Activated CD8-positive, alpha-beta memory T cell treated with anti-CD3 and anti-CD28 coated beads for 36 hours (primary cell): ENCODE results near the gene SMARCA5. TPM values are rescaled to one million over a fixed set of nuclear protein-coding genes. Genes with fewer than 3 reads are reported as not detected.

Source experiments
- CTCF ChIA-PET: fragments of 350-600 bp; sonication (Branson Sonifier 250); formaldehyde crosslinking; loops from one replicate; lab custom pipeline; 2021; ENCODE audit warnings: antibody characterized with exemption; lab: Charles Lee
- POLR2A ChIA-PET: fragments of 350-600 bp; sonication (Branson Sonifier 250); formaldehyde crosslinking; loops from one replicate; lab custom pipeline; 2021; ENCODE audit warnings: antibody characterized with exemption; lab: Charles Lee
- total RNA-seq, 2 experiments: library from RNA; stranded (reverse); gene quantifications; one replicate each; pipeline ENCODE4 v1.2.3, GENCODE V29; 2021

SMARCA5 gene
- 10 to 100 TPM; 65.5 to 66.7 TPM for total RNA-seq

- ChIA-PET CTCF (interaction anchor here (0.7 kb wide), 1 partner anchor 18 kb away, joined by 3 read pairs; no protein-coding TSS in a partner anchor), POLR2A (interaction anchor here (2.0 kb wide), 1 partner anchor 45 kb away, joined by 5 read pairs; no protein-coding TSS in a partner anchor)
Measured at GRCh38 chr4:143513314-143514168, at the start of gene SMARCA5. SMARCA5 (plus strand) TSS chr4:143513702; CDS start chr4:143513925, 223 bp downstream.

GRCh38 chr4:143473334-143474126 is 40.0 kb upstream of the SMARCA5 start:
- POLR2A ChIA-PET, result no interaction called here
- CTCF ChIA-PET, result no interaction called here

GRCh38 chr4:143477487-143477886 is 36.0 kb upstream of the SMARCA5 start:
- ChIA-PET POLR2A (no interaction called here), CTCF (no interaction called here)

GRCh38 chr4:143481361-143481760 is 32.1 kb upstream of the SMARCA5 start:
- POLR2A ChIA-PET, result no interaction called here
- CTCF ChIA-PET, result no interaction called here

GRCh38 chr4:143482840-143483239 is 30.7 kb upstream of the SMARCA5 start:
- POLR2A ChIA-PET, result no interaction called here
- CTCF ChIA-PET, result no interaction called here

- POLR2A ChIA-PET, result no interaction called here
- CTCF ChIA-PET, result no interaction called here
Measured at GRCh38 chr4:143486314-143486713, 27.2 kb upstream of the SMARCA5 start.

- CTCF ChIA-PET, result no interaction called here
Measured at GRCh38 chr4:143488687-143489086, 24.8 kb upstream of the SMARCA5 start.

GRCh38 chr4:143489106-143489505 is 24.4 kb upstream of the SMARCA5 start:
- ChIA-PET CTCF (interaction anchor here (0.9 kb wide), 1 partner anchor 21 kb away, joined by 3 read pairs; no protein-coding TSS in a partner anchor), POLR2A (interaction anchor here (0.5 kb wide), 2 partner anchors 23 to 1158 kb away, joined by 3 read pairs; no protein-coding TSS in a partner anchor)

More at GRCh38 chr4:143488687-143489086, 24.8 kb upstream of the SMARCA5 start:
- POLR2A ChIA-PET, result interaction anchor here (0.5 kb wide), 1 partner anchor 1157 kb away, joined by 3 read pairs; no protein-coding TSS in a partner anchor

- POLR2A ChIA-PET, result no interaction called here
- CTCF ChIA-PET, result no interaction called here
Measured at GRCh38 chr4:143498021-143498420, 15.5 kb upstream of the SMARCA5 start.

GRCh38 chr4:143502231-143502630 is 11.3 kb upstream of the SMARCA5 start:
- ChIA-PET POLR2A (no interaction called here), CTCF (no interaction called here)

- CTCF ChIA-PET, result interaction anchor here (0.5 kb wide), 1 partner anchor 895 kb away, joined by 3 read pairs; no protein-coding TSS in a partner anchor
- POLR2A ChIA-PET, result no interaction called here
Measured at GRCh38 chr4:143506031-143506430, 7.5 kb upstream of the SMARCA5 start.

GRCh38 chr4:143511906-143512305 is 1.6 kb upstream of the SMARCA5 start:
- CTCF ChIA-PET, result interaction anchor here (1.1 kb wide), 1 partner anchor 47 kb away, joined by 3 read pairs; no protein-coding TSS in a partner anchor
- POLR2A ChIA-PET, result interaction anchor here (0.6 kb wide), 1 partner anchor 1834 kb away, joined by 3 read pairs; no protein-coding TSS in a partner anchor

GRCh38 chr4:143512978-143513313 is 556 bp upstream of the SMARCA5 start:
- CTCF ChIA-PET, result interaction anchor here (0.6 kb wide), 2 partner anchors 23 to 331 kb away, joined by 3 read pairs; no protein-coding TSS in a partner anchor
- POLR2A ChIA-PET, result interaction anchor here (0.6 to 2.0 kb wide), 5 partner anchors 24 to 319 kb away, joined by 3 to 8 read pairs (median 5); no protein-coding TSS in a partner anchor

GRCh38 chr4:143514169-143514495 is 630 bp downstream of the SMARCA5 start:
- POLR2A ChIA-PET, result interaction anchor here (2.0 kb wide), 1 partner anchor 44 kb away, joined by 5 read pairs; no protein-coding TSS in a partner anchor
- CTCF ChIA-PET, result interaction anchor here (0.7 kb wide), 1 partner anchor 17 kb away, joined by 3 read pairs; no protein-coding TSS in a partner anchor

- CTCF ChIA-PET, result no interaction called here
- POLR2A ChIA-PET, result interaction anchor here (2.0 kb wide), 1 partner anchor 44 kb away, joined by 5 read pairs; no protein-coding TSS in a partner anchor
Measured at GRCh38 chr4:143514497-143514896, 995 bp downstream of the SMARCA5 start.

- POLR2A ChIA-PET, result no interaction called here
- CTCF ChIA-PET, result no interaction called here
Measured at GRCh38 chr4:143514901-143515300, 1.4 kb downstream of the SMARCA5 start.

GRCh38 chr4:143515905-143516304 is 2.4 kb downstream of the SMARCA5 start:
- ChIA-PET CTCF (no interaction called here), POLR2A (no interaction called here)

- ChIA-PET CTCF (no interaction called here), POLR2A (no interaction called here)
Measured at GRCh38 chr4:143517764-143518163, 4.3 kb downstream of the SMARCA5 start.

GRCh38 chr4:143524211-143524610 is 10.7 kb downstream of the SMARCA5 start:
- POLR2A ChIA-PET, result no interaction called here
- CTCF ChIA-PET, result no interaction called here
